GM13977 (cell line): ENCODE data around the gene OAF.

Source experiments
- DNase-seq: peaks from one replicate; pipeline ENCODE4 v3.0.0; 2012; ENCODE audit warnings: low spot score
- in situ Hi-C: fragments of 300-500 bp; cut with MboI; formaldehyde crosslinking; loops from one replicate; pipeline ENCODE4 v1.12.0; 2022; ENCODE audit warnings: low sequenced_read_pairs, low pct_unique_long_range_greater_than_20kb, mixed read lengths, inconsistent platforms; ENCODE audit not compliant: unreplicated experiment
- TF ChIP-seq, protein P1 (sequence below): IDR thresholded peaks from 2 replicates; pipeline ENCODE4 v1.5.1; 2012; ENCODE audit warnings: mild to moderate bottlenecking, control low read depth; ENCODE audit not compliant: insufficient read depth; ENCODE audit errors: extremely low read depth, missing control alignments

The OAF gene

DNA sequence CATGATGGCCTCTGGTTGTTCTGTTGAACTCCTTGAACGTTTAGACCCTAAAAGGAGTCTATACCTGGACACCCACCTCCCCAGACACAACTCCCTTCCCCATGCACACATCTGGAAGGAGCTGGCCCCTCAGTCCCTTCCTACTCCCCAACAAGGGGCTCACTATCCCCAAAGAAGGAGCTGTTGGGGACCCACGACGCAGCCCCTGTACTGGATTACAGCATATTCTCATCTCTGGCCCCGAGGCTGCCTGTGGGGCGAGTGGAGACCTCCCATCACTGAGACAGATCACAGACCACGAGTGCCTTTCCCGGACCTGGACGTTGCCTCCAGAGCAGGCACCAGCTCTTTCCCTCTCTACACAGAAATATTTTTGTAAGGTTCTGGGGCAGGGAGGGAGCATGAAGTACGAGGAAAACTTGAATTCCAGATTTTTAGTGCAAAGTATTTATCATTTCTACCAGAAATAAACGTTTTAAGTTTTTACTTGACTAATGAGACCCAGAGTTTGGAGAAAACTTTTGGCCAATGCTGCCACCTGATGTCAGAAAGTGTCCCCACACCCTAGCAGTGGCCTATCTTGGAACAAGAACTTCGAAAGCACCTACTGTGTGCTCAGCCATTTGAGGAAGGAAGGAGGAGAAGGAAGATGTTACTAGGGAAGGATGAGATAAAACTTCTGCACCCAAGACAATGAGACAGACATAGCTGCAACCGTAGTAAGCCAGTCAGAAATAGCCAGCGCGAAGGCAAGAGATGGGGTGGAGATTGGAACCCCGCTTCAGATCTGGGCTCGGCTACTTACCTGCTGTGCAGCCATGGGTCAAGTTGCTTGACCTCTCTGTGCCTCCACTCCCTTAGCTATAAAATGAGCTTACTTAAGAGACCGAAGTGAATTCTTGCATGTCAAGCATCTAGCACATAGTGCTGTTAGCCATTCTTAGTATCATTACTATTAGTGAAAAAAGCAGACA is 18.9 kb downstream of the OAF start:
- TF ChIP-seq, protein P1, sequence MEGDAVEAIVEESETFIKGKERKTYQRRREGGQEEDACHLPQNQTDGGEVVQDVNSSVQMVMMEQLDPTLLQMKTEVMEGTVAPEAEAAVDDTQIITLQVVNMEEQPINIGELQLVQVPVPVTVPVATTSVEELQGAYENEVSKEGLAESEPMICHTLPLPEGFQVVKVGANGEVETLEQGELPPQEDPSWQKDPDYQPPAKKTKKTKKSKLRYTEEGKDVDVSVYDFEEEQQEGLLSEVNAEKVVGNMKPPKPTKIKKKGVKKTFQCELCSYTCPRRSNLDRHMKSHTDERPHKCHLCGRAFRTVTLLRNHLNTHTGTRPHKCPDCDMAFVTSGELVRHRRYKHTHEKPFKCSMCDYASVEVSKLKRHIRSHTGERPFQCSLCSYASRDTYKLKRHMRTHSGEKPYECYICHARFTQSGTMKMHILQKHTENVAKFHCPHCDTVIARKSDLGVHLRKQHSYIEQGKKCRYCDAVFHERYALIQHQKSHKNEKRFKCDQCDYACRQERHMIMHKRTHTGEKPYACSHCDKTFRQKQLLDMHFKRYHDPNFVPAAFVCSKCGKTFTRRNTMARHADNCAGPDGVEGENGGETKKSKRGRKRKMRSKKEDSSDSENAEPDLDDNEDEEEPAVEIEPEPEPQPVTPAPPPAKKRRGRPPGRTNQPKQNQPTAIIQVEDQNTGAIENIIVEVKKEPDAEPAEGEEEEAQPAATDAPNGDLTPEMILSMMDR: peak; percentile 62
- in situ Hi-C loops: loop anchor here (5.0 to 10.0 kb wide), 2 partner anchors 55 to 73 kb away; no protein-coding TSS in a partner anchor
- peak; percentile 63 for DNase-seq

DNA sequence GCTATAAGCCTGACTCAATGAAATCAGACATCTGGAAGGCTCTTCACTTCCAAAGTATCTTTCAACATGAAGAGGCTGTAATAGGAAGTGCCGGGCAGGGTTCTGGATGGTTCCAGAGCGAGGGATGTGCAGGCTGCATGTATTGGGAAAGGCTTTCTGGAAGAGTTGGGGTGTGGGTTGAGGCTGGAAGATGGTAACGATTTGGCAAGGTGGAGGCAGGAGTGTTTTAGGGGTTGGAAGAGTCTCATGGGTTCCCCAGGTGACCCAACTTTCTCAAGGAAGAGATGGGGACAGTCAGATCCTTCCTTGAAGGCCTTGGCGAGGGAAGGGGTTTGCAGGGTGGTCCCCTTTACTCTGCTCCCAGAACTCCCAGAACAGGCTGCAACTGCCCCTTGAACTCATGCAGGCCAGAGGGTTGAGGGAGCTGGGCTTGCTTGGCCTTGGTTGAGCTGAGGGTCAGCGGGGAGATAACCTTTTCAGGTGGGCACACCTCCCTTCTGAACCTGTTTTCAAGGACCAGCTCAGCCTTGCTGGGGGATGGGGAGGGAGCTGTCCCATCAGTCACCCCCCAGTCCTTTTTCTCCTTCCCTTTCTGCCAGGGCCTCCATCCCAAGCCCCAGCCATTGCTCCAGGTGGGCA is 19.7 kb downstream of the OAF start:
- in situ Hi-C loops: loop anchor here (5.0 kb wide), 1 partner anchor 72 kb away; no protein-coding TSS in a partner anchor
- TF ChIP-seq, protein P1: no peak
- no peak for DNase-seq

DNA sequence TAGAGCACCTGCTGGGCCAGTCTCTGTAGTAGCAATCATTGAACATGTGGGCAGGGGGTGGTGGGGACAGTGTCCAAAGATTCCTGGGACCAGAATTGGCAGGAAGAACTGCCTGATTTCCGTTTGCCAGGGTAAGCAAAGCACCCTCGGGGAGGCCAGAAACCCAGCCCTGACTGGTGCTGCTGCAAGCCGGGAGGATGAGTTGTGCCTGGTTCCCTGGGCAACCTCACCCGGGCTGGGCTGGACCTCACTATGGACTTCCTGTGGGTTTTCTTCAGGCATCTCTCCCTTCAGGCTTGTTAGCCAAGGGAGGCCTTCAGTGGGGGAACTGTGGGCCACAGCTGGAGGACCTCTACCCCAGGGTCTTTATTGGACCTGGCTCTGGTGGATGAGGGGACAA is 21.1 kb downstream of the OAF start:
- TF ChIP-seq, protein P1: no peak
- no peak for DNase-seq
- in situ Hi-C loops: loop anchor here (5.0 kb wide), 1 partner anchor 70 kb away; no protein-coding TSS in a partner anchor

DNA sequence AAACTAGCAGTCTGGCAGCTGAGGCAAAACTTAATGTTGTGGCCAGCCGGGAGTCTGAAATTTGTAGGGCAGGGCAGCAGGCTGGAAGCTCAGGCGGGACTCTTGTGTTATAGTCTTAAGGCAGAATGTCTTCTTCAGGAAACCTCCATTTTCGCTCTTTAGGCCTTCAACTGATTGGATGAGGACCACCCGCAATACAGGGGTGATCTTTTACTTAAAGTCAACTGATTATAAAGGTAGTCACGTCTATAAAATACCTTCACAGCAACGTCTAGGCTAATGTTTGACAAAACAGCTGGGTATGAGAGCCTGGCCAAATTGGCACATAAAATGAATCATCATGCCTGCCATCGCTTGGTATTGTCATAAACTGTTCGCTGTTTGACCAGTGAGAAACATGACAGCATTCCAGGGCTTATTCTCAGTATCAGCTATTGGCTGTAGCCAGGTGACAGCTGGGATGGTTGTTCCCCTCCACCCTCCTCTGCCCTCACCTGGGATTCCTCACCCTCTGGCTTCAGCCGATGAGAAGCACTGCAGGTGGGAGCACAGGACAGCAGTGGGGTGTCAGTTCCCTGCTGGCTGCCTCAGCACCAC is 22.5 kb downstream of the OAF start:
- DNase-seq: no peak
- TF ChIP-seq, protein P1: no peak
- in situ Hi-C loops: loop anchor here (5.0 kb wide), 1 partner anchor 69 kb away; no protein-coding TSS in a partner anchor

DNA sequence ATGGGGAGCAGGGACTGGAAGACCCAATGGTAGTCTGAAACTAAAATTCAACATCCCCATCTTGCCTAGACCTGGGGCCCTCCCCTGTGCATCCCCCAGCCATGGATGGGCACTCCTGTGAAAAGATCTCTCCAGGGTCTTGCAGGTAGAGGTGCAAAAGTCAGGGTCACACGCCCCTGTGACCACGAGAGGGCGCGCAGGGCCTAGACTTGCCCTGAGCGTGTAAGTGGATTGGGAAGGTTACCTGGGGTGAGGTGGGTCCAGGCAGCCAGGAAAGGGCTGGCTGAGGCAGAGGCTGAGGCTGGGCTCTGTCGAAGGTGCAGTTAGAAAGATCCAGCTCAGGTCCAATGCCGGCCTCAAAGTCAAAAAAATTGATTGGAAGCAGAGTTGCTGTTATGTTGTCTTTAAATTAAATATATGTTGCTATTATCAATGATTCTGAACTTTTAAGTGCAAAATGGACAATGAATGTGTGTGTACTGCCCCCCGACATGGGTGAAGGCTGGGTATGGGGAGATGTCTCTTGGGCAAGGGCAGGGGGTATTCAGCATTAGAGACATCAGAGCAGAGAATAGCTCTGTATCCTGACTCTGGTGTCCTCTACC is 24.3 kb downstream of the OAF start:
- in situ Hi-C loops: no loop called here
- peak; percentile 83 for DNase-seq
- TF ChIP-seq, protein P1: peak; percentile 95
